Astrocyte (in vitro differentiated cells and primary cell): ENCODE measurements around the gene TELO2. TPM values are rescaled to one million over a fixed set of nuclear protein-coding genes. Genes with fewer than 3 reads are reported as not detected.

Experiments
- DNase-seq: peaks from one replicate; pipeline ENCODE4 v3.0.0-alpha.2; 2010; ENCODE audit warnings: low read depth
- FAIRE-seq: peaks from 2 replicates; lab custom pipeline; 2011; peaks lifted over from hg19 to GRCh38; lab: Jason Lieb, UNC
- H2AFZ ChIP-seq: 2 replicates; pipeline ENCODE4 v1.6.0; 2012; ENCODE audit warnings: low read depth, low read length, inconsistent platforms
- H3K27ac ChIP-seq: 2 replicates; pipeline ENCODE4 v1.5.1; 2011; ENCODE audit warnings: low read depth, low read length, inconsistent platforms
- H3K27me3 ChIP-seq: 2 replicates; pipeline ENCODE4 v1.6.0; 2011; ENCODE audit warnings: low read length, inconsistent platforms; ENCODE audit not compliant: insufficient read depth
- H3K36me3 ChIP-seq: 2 replicates; pipeline ENCODE4 v1.5.1; 2011; ENCODE audit warnings: low read length, inconsistent platforms; ENCODE audit not compliant: insufficient read depth
- H3K4me1 ChIP-seq: 2 replicates; pipeline ENCODE4 v1.5.1; 2011; ENCODE audit warnings: low read length, inconsistent platforms; ENCODE audit not compliant: insufficient read depth
- H3K4me2 ChIP-seq: 2 replicates; pipeline ENCODE4 v1.6.0; 2012; ENCODE audit warnings: low read length, inconsistent platforms
- H3K4me3 ChIP-seq: 2 replicates; pipeline ENCODE4 v1.5.1; 2011; ENCODE audit warnings: low read depth, mild to moderate bottlenecking, low read length, inconsistent platforms; ENCODE audit not compliant: insufficient read depth
- H3K79me2 ChIP-seq: 2 replicates; pipeline ENCODE4 v1.6.0; 2012; ENCODE audit warnings: mild to moderate bottlenecking, low read length, inconsistent platforms; ENCODE audit not compliant: insufficient read depth
- H3K9ac ChIP-seq: 2 replicates; pipeline ENCODE4 v1.6.0; 2012; ENCODE audit warnings: mild to moderate bottlenecking, low read length, inconsistent platforms
- H3K9me3 ChIP-seq: 2 replicates; pipeline ENCODE4 v1.5.1; 2012; ENCODE audit warnings: low read depth, mild to moderate bottlenecking, low read length, inconsistent platforms; ENCODE audit not compliant: insufficient read depth
- H4K20me1 ChIP-seq: 2 replicates; pipeline ENCODE4 v1.6.0; 2012; ENCODE audit warnings: low read length, inconsistent platforms; ENCODE audit not compliant: insufficient read depth
- H3K27ac Mint-ChIP-seq: one replicate; pipeline ENCODE4 v1.8.0; 2021; ENCODE audit warnings: mild to moderate bottlenecking, mixed read lengths; ENCODE audit not compliant: unreplicated experiment
- H3K27me3 Mint-ChIP-seq: one replicate; pipeline ENCODE4 v1.8.0; 2021; ENCODE audit warnings: low read depth, mixed read lengths; ENCODE audit not compliant: unreplicated experiment
- H3K36me3 Mint-ChIP-seq: one replicate; pipeline ENCODE4 v1.8.0; 2021; ENCODE audit warnings: low read depth, mixed read lengths; ENCODE audit not compliant: unreplicated experiment
- H3K4me1 Mint-ChIP-seq: one replicate; pipeline ENCODE4 v1.8.0; 2021; ENCODE audit warnings: low read depth, mixed read lengths; ENCODE audit not compliant: unreplicated experiment
- H3K4me3 Mint-ChIP-seq: one replicate; pipeline ENCODE4 v1.8.0; 2021; ENCODE audit warnings: mild to moderate bottlenecking, moderate library complexity, mixed read lengths; ENCODE audit not compliant: unreplicated experiment
- H3K9me3 Mint-ChIP-seq: one replicate; pipeline ENCODE4 v1.8.0; 2021; ENCODE audit warnings: mild to moderate bottlenecking, mixed read lengths; ENCODE audit not compliant: unreplicated experiment
- EZH2 ChIP-seq: IDR thresholded peaks from 2 replicates; pipeline ENCODE4 v1.6.1; 2012; ENCODE audit warnings: mild to moderate bottlenecking, low read length, inconsistent platforms; ENCODE audit not compliant: insufficient read depth
- total RNA-seq: library from RNA; stranded (reverse); gene quantifications from 2 replicates; pipeline ENCODE4 v1.2.1, GENCODE V29; 2021
- TF ChIP-seq, protein P1 (sequence below): IDR thresholded peaks from 2 replicates; pipeline ENCODE4 v1.5.1; 2011; ENCODE audit warnings: low read depth, mild to moderate bottlenecking, inconsistent platforms, low read length, moderate library complexity; ENCODE audit not compliant: insufficient read depth

The TELO2 gene
- total RNA-seq, 1 donor from 2014 or later = 21.1 TPM

DNA sequence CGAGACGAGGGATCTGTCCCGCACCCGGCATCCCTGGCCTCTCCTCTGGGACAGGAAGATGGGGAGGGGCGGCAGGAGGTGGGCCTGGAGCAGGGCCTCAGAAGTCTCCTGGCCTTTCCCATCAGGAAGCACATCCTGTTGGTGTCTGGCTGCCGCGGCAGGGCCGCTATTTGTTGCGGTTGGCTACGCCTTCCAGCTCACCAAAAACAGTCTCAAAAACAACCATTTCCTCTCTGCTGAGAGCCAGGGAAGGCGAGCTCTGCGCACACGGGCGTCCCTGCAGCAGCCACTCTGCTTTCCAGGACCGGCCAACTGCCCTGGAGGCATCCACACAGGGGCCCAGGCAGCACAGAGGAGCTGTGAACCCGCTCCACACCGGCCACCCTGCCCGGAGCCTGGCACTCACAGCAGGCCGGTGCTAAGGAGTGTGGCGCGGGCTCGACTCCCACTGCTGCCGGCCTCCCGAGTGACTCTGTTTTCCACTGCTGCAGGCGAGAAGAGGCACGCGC, 40.3 kb downstream of the TELO2 start, which contains the start of gene TMEM204:
TSS of gene TMEM204 (plus strand) at position 224 of the 509 bp plus-strand sequence. CDS start 610 bp downstream, outside the sequence.
- DNase-seq (no peak), FAIRE-seq (peak; percentile 55)
- no peaks in the 10 kb centered on the region for H3K4me1 Mint-ChIP-seq
- Histone ChIP-seq H3K36me3 (no peaks in the 10 kb centered on the region), H2AFZ (no peak within 1 kb of the TSS), H3K4me2 (peak within 1 kb of the TSS; percentile 64), H3K4me3 (peak within 1 kb of the TSS; percentile 39), H3K9ac (peak within 1 kb of the TSS; percentile 50), H3K27me3 (no peaks in the 10 kb centered on the region), H3K9me3 (no peaks in the 10 kb centered on the region), H3K4me1 (peaks cover 4% of the 10 kb centered on the region), H3K27ac (peak within 1 kb of the TSS; percentile 12), H4K20me1 (peaks cover 11% of the 10 kb centered on the region), H3K79me2 (peaks cover 20% of the 10 kb centered on the region)
- H3K4me3 Mint-ChIP-seq = no peak within 1 kb of the TSS
- H3K9me3 Mint-ChIP-seq = no peaks in the 10 kb centered on the region
- TF ChIP-seq, protein P1, sequence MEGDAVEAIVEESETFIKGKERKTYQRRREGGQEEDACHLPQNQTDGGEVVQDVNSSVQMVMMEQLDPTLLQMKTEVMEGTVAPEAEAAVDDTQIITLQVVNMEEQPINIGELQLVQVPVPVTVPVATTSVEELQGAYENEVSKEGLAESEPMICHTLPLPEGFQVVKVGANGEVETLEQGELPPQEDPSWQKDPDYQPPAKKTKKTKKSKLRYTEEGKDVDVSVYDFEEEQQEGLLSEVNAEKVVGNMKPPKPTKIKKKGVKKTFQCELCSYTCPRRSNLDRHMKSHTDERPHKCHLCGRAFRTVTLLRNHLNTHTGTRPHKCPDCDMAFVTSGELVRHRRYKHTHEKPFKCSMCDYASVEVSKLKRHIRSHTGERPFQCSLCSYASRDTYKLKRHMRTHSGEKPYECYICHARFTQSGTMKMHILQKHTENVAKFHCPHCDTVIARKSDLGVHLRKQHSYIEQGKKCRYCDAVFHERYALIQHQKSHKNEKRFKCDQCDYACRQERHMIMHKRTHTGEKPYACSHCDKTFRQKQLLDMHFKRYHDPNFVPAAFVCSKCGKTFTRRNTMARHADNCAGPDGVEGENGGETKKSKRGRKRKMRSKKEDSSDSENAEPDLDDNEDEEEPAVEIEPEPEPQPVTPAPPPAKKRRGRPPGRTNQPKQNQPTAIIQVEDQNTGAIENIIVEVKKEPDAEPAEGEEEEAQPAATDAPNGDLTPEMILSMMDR = no peak
- no peak for TF ChIP-seq EZH2
- H3K27me3 Mint-ChIP-seq = no peaks in the 10 kb centered on the region
- H3K27ac Mint-ChIP-seq = no peak within 1 kb of the TSS
- H3K36me3 Mint-ChIP-seq = peaks cover 8% of the 10 kb centered on the region

DNA sequence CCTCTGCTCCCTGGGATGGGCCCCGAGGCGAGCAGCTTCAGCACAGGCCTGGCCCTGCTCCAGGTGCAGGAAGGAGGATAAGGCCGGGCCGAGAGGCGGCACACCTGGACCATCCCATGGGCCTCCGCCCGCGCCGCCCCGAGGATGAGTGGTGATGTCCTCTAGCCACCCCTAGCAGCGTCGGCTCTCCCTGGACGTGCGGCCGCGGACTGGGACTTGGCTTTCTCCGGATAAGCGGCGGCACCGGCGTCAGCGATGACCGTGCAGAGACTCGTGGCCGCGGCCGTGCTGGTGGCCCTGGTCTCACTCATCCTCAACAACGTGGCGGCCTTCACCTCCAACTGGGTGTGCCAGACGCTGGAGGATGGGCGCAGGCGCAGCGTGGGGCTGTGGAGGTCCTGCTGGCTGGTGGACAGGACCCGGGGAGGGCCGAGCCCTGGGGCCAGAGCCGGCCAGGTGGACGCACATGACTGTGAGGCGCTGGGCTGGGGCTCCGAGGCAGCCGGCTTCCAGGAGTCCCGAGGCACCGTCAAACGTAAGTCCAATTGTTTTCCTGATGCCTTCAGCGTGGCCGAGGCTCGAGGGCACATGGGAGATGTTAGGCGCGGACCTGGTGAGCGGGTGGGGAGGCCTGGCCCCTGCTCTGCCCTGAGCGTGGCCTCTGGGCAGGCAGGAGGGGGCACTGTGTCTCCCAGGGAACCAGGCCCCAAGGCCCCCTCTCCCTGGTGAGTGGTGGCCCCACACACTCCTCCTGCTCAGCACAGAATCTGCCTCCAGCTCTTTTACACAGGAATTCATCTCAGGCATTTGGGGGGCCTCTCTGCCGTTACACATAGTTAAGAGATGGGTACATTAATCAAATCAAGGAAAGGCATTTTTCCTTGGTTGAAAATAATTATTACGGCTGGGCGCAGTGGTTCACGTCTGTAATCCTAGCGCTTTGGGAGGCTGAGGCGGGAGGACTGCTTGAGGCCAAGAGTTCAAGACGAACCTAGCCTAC, 41.2 kb downstream of the TELO2 start:
- DNase-seq (no peak), FAIRE-seq (no peak)
- Mint-ChIP-seq H3K9me3 (no peaks in the 10 kb centered on the region), H3K4me3 (no peak overlapping the region), H3K4me1 (no peaks in the 10 kb centered on the region), H3K36me3 (peaks cover 8% of the 10 kb centered on the region), H3K27ac (no peak overlapping the region), H3K27me3 (no peaks in the 10 kb centered on the region)
- Histone ChIP-seq H3K36me3 (no peaks in the 10 kb centered on the region), H3K79me2 (peaks cover 20% of the 10 kb centered on the region), H3K27ac (no peak overlapping the region), H3K9me3 (no peaks in the 10 kb centered on the region), H4K20me1 (peaks cover 11% of the 10 kb centered on the region), H3K4me3 (peak overlapping the region; percentile 39), H3K27me3 (no peaks in the 10 kb centered on the region), H3K4me2 (peak overlapping the region; percentile 64), H3K9ac (peak overlapping the region; percentile 50), H3K4me1 (peaks cover 4% of the 10 kb centered on the region), H2AFZ (no peak overlapping the region)
- TF ChIP-seq, protein P1 = no peak
- TF ChIP-seq EZH2 = no peak
